Loucy (cell line): ENCODE measurements around the gene KIAA0930.

Experiments used
- H2AFZ ChIP-seq: fragments of 200-600 bp; sonication (generic); 2 replicates; pipeline ENCODE4 v1.6.0; 2016; ENCODE audit warnings: antibody characterized with exemption, mild to moderate bottlenecking, low read length, moderate library complexity
- H3F3A ChIP-seq: fragments of 200-600 bp; 2 replicates; pipeline ENCODE4 v1.6.0; 2016; ENCODE audit warnings: antibody characterized with exemption, low read depth, mild to moderate bottlenecking
- H3K27me3 ChIP-seq: fragments of 200-600 bp; sonication (generic); 2 replicates; pipeline ENCODE4 v1.6.1; 2014; ENCODE audit warnings: low read length, mild to moderate bottlenecking; ENCODE audit not compliant: insufficient read depth, poor library complexity, severe bottlenecking
- H3K36me3 ChIP-seq: fragments of 200-600 bp; sonication (generic); 2 replicates; pipeline ENCODE4 v1.6.1; 2016; ENCODE audit warnings: low read length; ENCODE audit not compliant: insufficient read depth
- H3K4me1 ChIP-seq: fragments of 200-600 bp; sonication (generic); 2 replicates; pipeline ENCODE4 v1.5.1; 2014; ENCODE audit warnings: low read length, mild to moderate bottlenecking; ENCODE audit not compliant: insufficient read depth, poor library complexity, severe bottlenecking
- H3K4me2 ChIP-seq: fragments of 200-600 bp; sonication (generic); 2 replicates; pipeline ENCODE4 v1.6.0; 2014; ENCODE audit warnings: antibody characterized with exemption, low read length, low read depth, mild to moderate bottlenecking; ENCODE audit not compliant: poor library complexity, severe bottlenecking
- H3K4me3 ChIP-seq: fragments of 200-600 bp; sonication (generic); 2 replicates; pipeline ENCODE4 v1.5.1; 2014; ENCODE audit warnings: low read length, mild to moderate bottlenecking, mixed read lengths; ENCODE audit not compliant: poor library complexity, severe bottlenecking
- H3K79me2 ChIP-seq: fragments of 200-600 bp; sonication (generic); 2 replicates; pipeline ENCODE4 v1.6.1; 2014; ENCODE audit warnings: low read length; ENCODE audit not compliant: insufficient read depth
- H3K9ac ChIP-seq: fragments of 200-600 bp; sonication (generic); 2 replicates; pipeline ENCODE4 v1.6.0; 2014; ENCODE audit warnings: mild to moderate bottlenecking, low read depth, low read length, moderate library complexity; ENCODE audit not compliant: poor library complexity, severe bottlenecking
- H3K9me2 ChIP-seq: fragments of 200-600 bp; sonication (generic); replicated peaks from 2 replicates; pipeline ENCODE4 v1.6.1; 2016; ENCODE audit warnings: low read depth, low read length, mixed read lengths
- H3K9me3 ChIP-seq: fragments of 200-600 bp; sonication (generic); 2 replicates; pipeline ENCODE4 v1.6.1; 2014; ENCODE audit warnings: mild to moderate bottlenecking, antibody characterized with exemption, low read length, low read depth; ENCODE audit not compliant: insufficient read depth
- H4K20me1 ChIP-seq: fragments of 200-600 bp; sonication (generic); 2 replicates; pipeline ENCODE4 v1.6.0; 2014; ENCODE audit warnings: antibody characterized with exemption, low read length, mild to moderate bottlenecking; ENCODE audit not compliant: insufficient read depth, poor library complexity, severe bottlenecking
- EZH2phosphoT487 ChIP-seq: fragments of 200-600 bp; IDR thresholded peaks from 2 replicates; pipeline ENCODE4 v1.6.1; 2018; ENCODE audit warnings: antibody characterized with exemption, mild to moderate bottlenecking, moderate library complexity, borderline replicate concordance
- TF ChIP-seq, protein P1 (sequence below): fragments of 200-600 bp; sonication (generic); conservative IDR thresholded peaks from 2 replicates; pipeline ENCODE4 v1.5.1; 2014; ENCODE audit warnings: mild to moderate bottlenecking, antibody characterized with exemption, low read length

The KIAA0930 gene

DNA sequence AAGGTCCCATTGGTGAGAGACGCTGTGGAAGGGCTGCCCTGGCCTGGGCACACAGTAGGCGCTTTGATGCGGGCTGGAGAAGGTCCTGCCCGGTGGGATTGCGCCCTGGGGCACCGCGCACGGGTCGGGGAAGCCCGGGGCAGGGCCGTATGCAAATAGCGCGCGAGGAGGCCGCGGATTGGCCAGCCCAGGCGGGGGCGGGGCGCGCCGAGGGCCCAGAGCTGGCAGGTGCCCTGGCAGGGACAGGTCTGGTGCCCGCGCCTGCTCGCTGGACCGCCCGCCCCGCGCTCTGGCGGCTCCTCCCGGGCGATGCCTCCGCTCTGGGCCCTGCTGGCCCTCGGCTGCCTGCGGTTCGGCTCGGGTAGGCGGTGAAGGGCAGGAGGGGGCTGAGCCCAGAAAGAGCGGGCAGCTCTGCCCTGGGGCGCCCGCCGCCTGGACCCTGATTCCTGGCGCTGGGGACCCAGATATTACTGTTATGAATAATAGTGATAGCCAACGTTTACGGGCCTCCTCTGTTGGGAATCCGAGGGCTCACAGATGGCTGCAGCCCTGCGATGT is 44.1 kb upstream of the KIAA0930 start, which contains the start of gene UPK3A:
Gene UPK3A, plus strand, starts transcription at position 245 of the 558 bp plus-strand sequence. Its CDS starts 65 bp downstream, at position 310.
- no peaks in the 10 kb centered on the region for H3K9me3 ChIP-seq
- H4K20me1 ChIP-seq: no peaks in the 10 kb centered on the region
- no peak within 1 kb of the TSS for H2AFZ ChIP-seq
- TF ChIP-seq, protein P1, sequence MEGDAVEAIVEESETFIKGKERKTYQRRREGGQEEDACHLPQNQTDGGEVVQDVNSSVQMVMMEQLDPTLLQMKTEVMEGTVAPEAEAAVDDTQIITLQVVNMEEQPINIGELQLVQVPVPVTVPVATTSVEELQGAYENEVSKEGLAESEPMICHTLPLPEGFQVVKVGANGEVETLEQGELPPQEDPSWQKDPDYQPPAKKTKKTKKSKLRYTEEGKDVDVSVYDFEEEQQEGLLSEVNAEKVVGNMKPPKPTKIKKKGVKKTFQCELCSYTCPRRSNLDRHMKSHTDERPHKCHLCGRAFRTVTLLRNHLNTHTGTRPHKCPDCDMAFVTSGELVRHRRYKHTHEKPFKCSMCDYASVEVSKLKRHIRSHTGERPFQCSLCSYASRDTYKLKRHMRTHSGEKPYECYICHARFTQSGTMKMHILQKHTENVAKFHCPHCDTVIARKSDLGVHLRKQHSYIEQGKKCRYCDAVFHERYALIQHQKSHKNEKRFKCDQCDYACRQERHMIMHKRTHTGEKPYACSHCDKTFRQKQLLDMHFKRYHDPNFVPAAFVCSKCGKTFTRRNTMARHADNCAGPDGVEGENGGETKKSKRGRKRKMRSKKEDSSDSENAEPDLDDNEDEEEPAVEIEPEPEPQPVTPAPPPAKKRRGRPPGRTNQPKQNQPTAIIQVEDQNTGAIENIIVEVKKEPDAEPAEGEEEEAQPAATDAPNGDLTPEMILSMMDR: no peak
- no peak for TF ChIP-seq EZH2phosphoT487
- H3K36me3 ChIP-seq: no peaks in the 10 kb centered on the region
- H3K9ac ChIP-seq: no peak within 1 kb of the TSS
- no peaks in the 10 kb centered on the region for H3K79me2 ChIP-seq
- no peaks in the 10 kb centered on the region for H3K4me1 ChIP-seq
- no peaks in the 10 kb centered on the region for H3K27me3 ChIP-seq
- H3K9me2 ChIP-seq: no peaks in the 10 kb centered on the region
- H3F3A ChIP-seq: no peaks in the 10 kb centered on the region
- H3K4me2 ChIP-seq: no peak within 1 kb of the TSS
- H3K4me3 ChIP-seq: no peak within 1 kb of the TSS

DNA sequence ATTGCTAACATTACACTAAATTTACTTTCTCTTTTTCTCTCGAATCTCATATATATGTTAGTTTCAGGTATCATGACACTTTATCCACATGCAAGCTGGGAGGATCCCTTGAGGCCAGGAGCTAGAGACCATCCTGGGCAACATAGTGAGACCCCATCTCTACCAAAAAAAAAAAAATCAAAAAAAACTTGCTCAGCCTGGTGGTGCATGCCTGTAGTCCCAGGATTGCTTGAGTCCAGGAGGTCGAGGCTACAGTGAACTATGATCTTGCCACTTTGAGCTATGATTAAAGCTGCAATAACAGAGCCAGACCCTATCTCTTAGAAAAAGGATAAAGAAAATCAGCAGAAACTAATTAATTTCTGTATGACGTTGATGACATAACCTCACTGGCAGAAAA is 40.3 kb upstream of the KIAA0930 start:
- Histone ChIP-seq H3K27me3 (no peaks in the 10 kb centered on the region), H3K9ac (no peak overlapping the region), H3K4me3 (no peak overlapping the region), H3K9me3 (no peaks in the 10 kb centered on the region), H3F3A (no peaks in the 10 kb centered on the region), H3K79me2 (no peaks in the 10 kb centered on the region), H3K9me2 (no peaks in the 10 kb centered on the region), H4K20me1 (no peaks in the 10 kb centered on the region), H3K4me2 (no peak overlapping the region), H3K4me1 (no peaks in the 10 kb centered on the region), H3K36me3 (no peaks in the 10 kb centered on the region), H2AFZ (no peak overlapping the region)
- TF ChIP-seq, protein P1: no peak
- no peak for TF ChIP-seq EZH2phosphoT487

DNA sequence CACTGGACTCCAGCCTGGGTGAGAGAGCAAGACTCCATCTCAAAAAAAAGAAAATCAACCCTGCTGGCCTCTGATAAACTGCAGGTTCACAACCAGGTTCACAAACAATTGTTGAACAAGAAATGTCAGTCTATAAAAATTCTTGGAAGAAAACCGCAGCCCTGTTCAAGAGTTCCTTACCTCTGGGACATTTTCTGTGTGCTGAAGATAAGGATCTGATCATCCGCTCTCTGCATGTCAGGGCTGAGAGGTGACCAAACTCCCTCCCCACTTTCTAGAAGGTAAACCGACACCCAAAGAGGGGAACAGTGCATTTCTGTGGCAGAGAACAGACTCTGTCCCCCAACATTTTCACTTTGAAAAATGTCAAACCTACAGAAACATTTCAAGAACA is 39.9 kb upstream of the KIAA0930 start:
- Histone ChIP-seq H3K4me2 (no peak overlapping the region), H3K36me3 (no peaks in the 10 kb centered on the region), H3K27me3 (no peaks in the 10 kb centered on the region), H3K4me1 (no peaks in the 10 kb centered on the region), H3K9ac (no peak overlapping the region), H3K9me2 (no peaks in the 10 kb centered on the region), H2AFZ (no peak overlapping the region), H4K20me1 (no peaks in the 10 kb centered on the region), H3K79me2 (no peaks in the 10 kb centered on the region), H3F3A (no peaks in the 10 kb centered on the region), H3K9me3 (no peaks in the 10 kb centered on the region), H3K4me3 (no peak overlapping the region)
- TF ChIP-seq EZH2phosphoT487: no peak
- TF ChIP-seq, protein P1: no peak
